Activated CD4-positive, alpha-beta T cell treated with anti-CD3 and anti-CD28 coated beads, Interleukin-2, amount 10 ng/mL, durations not matched to agents 24 days and 14 days (primary cell): ENCODE data around the gene APH1B. TPM values are rescaled to one million over a fixed set of nuclear protein-coding genes. Genes with fewer than 3 reads are reported as not detected.
"Not testable (repeated sequence)": the region's sequence is repeated elsewhere in the genome, so short reads cannot be mapped to it uniquely, and the experiment has no call there.

Experiments used
- DNase-seq: peaks from one replicate; pipeline ENCODE4 v3.0.0; 2022
- H3K27ac Mint-ChIP-seq: one replicate; pipeline ENCODE4 v1.8.0; 2022; ENCODE audit warnings: mild to moderate bottlenecking, mixed read lengths
- H3K27me3 Mint-ChIP-seq: one replicate; pipeline ENCODE4 v1.8.0; 2022; ENCODE audit warnings: mixed read lengths
- H3K36me3 Mint-ChIP-seq: one replicate; pipeline ENCODE4 v1.8.0; 2022; ENCODE audit warnings: low read depth, mild to moderate bottlenecking, mixed read lengths
- H3K4me1 Mint-ChIP-seq: one replicate; pipeline ENCODE4 v1.8.0; 2021; ENCODE audit warnings: mixed read lengths
- H3K4me3 Mint-ChIP-seq: one replicate; pipeline ENCODE4 v1.8.0; 2022; ENCODE audit warnings: mild to moderate bottlenecking, moderate library complexity, mixed read lengths
- H3K9me3 Mint-ChIP-seq: one replicate; pipeline ENCODE4 v1.8.0; 2021; ENCODE audit warnings: mixed read lengths
- intact Hi-C: fragments of 100-400 bp; cut with micrococcal nuclease; formaldehyde crosslinking; loops from one replicate; pipeline ENCODE4 v1.15.1; 2023
- total RNA-seq: library from RNA; stranded (reverse); gene quantifications from 2 replicates; pipeline ENCODE4 v1.2.3, GENCODE V29; 2022

APH1B gene
- total RNA-seq, 1 donor from 2014 or later, result 3.8 TPM

DNA sequence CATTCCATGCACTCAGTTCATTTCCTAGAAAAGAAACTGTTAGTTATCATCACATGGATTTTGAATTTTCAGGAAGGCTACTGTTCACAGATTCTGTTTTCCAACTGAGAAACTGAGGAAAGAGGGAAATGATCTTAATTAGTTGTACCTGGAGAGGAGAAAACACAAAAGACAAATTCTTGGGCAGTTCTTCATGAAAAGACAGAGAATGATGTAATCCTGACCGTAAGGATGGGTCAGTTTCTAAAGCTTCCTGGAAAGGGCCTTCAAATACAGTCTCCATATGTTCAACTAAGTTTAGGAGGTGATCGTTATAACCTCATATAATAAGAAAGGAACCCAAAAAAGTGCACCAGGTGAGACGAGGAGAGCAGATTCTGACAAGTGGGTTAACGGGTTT lies 59.6 kb downstream of the APH1B start:
- H3K36me3 Mint-ChIP-seq, result no peaks in the 10 kb centered on the region
- H3K9me3 Mint-ChIP-seq, result no peaks in the 10 kb centered on the region
- H3K4me3 Mint-ChIP-seq, result no peak overlapping the region
- H3K27me3 Mint-ChIP-seq, result peaks cover 5% of the 10 kb centered on the region
- no peaks in the 10 kb centered on the region for H3K4me1 Mint-ChIP-seq
- no peak for DNase-seq
- H3K27ac Mint-ChIP-seq, result no peak overlapping the region
- intact Hi-C loops, result no loop called here

DNA sequence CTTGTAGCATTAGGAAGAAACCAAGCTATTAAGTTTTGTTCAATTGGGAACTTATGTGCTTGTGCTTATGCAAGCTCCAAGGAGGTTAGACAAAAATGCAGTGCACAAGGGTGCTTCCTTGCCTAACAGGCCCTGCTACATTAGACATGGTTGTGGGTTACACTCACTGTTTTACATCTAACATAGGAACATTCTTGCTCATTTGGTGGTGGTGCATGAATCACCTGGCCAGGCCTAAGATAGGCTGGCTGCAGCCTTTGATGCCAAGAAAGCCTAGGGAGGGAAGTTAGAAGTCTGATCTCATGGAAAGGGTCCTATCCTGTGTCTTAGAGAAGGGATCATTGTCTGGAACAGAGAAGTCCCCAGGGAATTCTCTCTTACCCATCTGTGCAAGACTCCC lies 60.8 kb downstream of the APH1B start:
- Mint-ChIP-seq H3K4me1 (no peaks in the 10 kb centered on the region), H3K27me3 (peaks cover 3% of the 10 kb centered on the region), H3K36me3 (no peaks in the 10 kb centered on the region), H3K27ac (no peak overlapping the region), H3K4me3 (no peak overlapping the region), H3K9me3 (no peaks in the 10 kb centered on the region)
- no peak for DNase-seq
- intact Hi-C loops, result no loop called here

- Mint-ChIP-seq H3K27me3 (peaks cover 11% of the 10 kb centered on the region), H3K9me3 (no peaks in the 10 kb centered on the region), H3K27ac (no peak overlapping the region), H3K4me1 (no peaks in the 10 kb centered on the region), H3K4me3 (no peak overlapping the region), H3K36me3 (no peaks in the 10 kb centered on the region)
- no peak for DNase-seq
- intact Hi-C loops, result no loop called here
Observed at GRCh38 chr15:63339006-63339766, 61.8 kb downstream of the APH1B start.

- H3K9me3 Mint-ChIP-seq, result no peaks in the 10 kb centered on the region
- no peak overlapping the region for H3K4me3 Mint-ChIP-seq
- no peak overlapping the region for H3K27ac Mint-ChIP-seq
- H3K4me1 Mint-ChIP-seq, result peaks cover 1% of the 10 kb centered on the region
- H3K36me3 Mint-ChIP-seq, result no peaks in the 10 kb centered on the region
- no peak for DNase-seq
- H3K27me3 Mint-ChIP-seq, result peaks cover 13% of the 10 kb centered on the region
- intact Hi-C loops, result no loop called here
Observed at GRCh38 chr15:63339836-63340235, 62.4 kb downstream of the APH1B start.

GRCh38 chr15:63340353-63340752 lies 62.9 kb downstream of the APH1B start:
- Mint-ChIP-seq H3K9me3 (no peaks in the 10 kb centered on the region), H3K27ac (no peak overlapping the region), H3K4me3 (no peak overlapping the region), H3K36me3 (no peaks in the 10 kb centered on the region), H3K27me3 (peaks cover 15% of the 10 kb centered on the region), H3K4me1 (peaks cover 4% of the 10 kb centered on the region)
- DNase-seq, result no peak
- intact Hi-C loops, result no loop called here

- peaks cover 4% of the 10 kb centered on the region for H3K4me1 Mint-ChIP-seq
- H3K27ac Mint-ChIP-seq, result no peak overlapping the region
- peaks cover 15% of the 10 kb centered on the region for H3K27me3 Mint-ChIP-seq
- no peaks in the 10 kb centered on the region for H3K9me3 Mint-ChIP-seq
- H3K4me3 Mint-ChIP-seq, result no peak overlapping the region
- no peak for DNase-seq
- intact Hi-C loops, result no loop called here
- no peaks in the 10 kb centered on the region for H3K36me3 Mint-ChIP-seq
Observed at GRCh38 chr15:63340878-63341277, 63.5 kb downstream of the APH1B start.

GRCh38 chr15:63341898-63342297 lies 64.5 kb downstream of the APH1B start:
- H3K27me3 Mint-ChIP-seq, result peaks cover 15% of the 10 kb centered on the region

GRCh38 chr15:63342996-63343562 lies 65.7 kb downstream of the APH1B start:
- H3K4me1 Mint-ChIP-seq, H3K27ac Mint-ChIP-seq, H3K4me3 Mint-ChIP-seq, H3K9me3 Mint-ChIP-seq, H3K36me3 Mint-ChIP-seq, intact Hi-C loops, DNase-seq: not testable (repeated sequence)
- peaks cover 15% of the 10 kb centered on the region for H3K27me3 Mint-ChIP-seq

More at GRCh38 chr15:63341898-63342297, 64.5 kb downstream of the APH1B start:
- H3K36me3 Mint-ChIP-seq, result no peaks in the 10 kb centered on the region
- no peaks in the 10 kb centered on the region for H3K9me3 Mint-ChIP-seq
- H3K4me1 Mint-ChIP-seq, result peaks cover 4% of the 10 kb centered on the region
- no peak overlapping the region for H3K4me3 Mint-ChIP-seq
- no peak for DNase-seq
- no peak overlapping the region for H3K27ac Mint-ChIP-seq
- intact Hi-C loops, result no loop called here

DNA sequence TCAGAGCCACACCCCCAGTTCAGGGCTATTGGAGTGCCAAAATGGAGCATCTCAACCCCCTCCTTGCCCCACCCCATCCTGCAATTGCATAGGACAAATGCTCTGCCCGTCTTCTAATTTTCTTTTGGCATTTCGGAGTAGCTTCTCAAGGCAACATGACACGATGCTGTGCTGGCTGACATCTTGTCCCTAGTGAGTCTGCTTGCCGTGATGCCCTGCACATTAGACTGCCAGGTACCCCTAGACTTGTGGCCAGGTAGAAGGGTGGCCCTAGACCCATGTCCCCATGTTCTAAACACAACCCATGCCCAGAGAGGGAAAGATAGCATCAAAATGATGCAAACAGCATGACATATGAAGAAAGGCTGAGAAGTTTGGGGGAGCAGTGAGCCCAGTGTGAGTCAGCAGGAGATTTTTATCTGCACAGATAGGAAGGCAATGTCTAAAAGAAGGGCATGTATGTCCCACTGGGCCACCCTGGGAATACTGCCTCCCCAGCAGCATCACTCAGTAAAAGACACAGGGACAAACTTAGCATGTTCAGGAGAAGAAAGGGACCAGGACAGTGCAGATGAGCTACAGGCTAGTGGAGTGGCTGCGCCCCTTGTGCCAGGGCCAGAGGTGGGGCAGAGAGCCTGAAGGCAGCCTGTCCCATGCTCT lies 67.5 kb downstream of the APH1B start:
- no peaks in the 10 kb centered on the region for H3K36me3 Mint-ChIP-seq
- H3K27ac Mint-ChIP-seq, result no peak overlapping the region
- intact Hi-C loops, result no loop called here
- H3K27me3 Mint-ChIP-seq, result peaks cover 15% of the 10 kb centered on the region
- no peaks in the 10 kb centered on the region for H3K9me3 Mint-ChIP-seq
- H3K4me3 Mint-ChIP-seq, result no peak overlapping the region
- DNase-seq, result no peak
- peaks cover 4% of the 10 kb centered on the region for H3K4me1 Mint-ChIP-seq

DNA sequence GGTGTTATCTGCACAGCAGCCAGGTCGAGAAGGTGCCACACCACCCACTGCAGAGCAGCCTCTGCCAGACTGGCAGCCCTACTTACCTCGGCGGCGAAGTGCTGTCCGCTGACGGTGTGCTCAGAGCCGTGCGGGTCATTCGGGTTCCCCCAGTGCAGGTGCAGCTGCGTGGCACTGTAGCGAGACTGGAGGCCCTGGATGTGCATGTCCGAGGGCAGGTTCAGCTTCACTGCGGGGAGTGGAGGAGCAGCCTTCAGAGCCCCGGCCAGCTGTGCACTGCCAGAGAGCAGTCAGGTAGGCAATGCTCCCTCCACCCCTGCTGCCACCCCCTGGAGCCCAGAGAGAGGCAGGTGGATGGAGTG lies 68.0 kb downstream of the APH1B start:
- Mint-ChIP-seq H3K4me3 (no peak overlapping the region), H3K4me1 (peaks cover 4% of the 10 kb centered on the region), H3K9me3 (no peaks in the 10 kb centered on the region), H3K36me3 (no peaks in the 10 kb centered on the region), H3K27me3 (peaks cover 15% of the 10 kb centered on the region), H3K27ac (no peak overlapping the region)
- intact Hi-C loops, result no loop called here
- DNase-seq, result no peak

GRCh38 chr15:63347074-63347857 lies 69.9 kb downstream of the APH1B start:
- DNase-seq, result no peak
- Mint-ChIP-seq H3K4me3 (no peak overlapping the region), H3K27ac (no peak overlapping the region), H3K4me1 (peaks cover 4% of the 10 kb centered on the region), H3K9me3 (no peaks in the 10 kb centered on the region), H3K27me3 (peaks cover 16% of the 10 kb centered on the region), H3K36me3 (no peaks in the 10 kb centered on the region)
- intact Hi-C loops, result no loop called here

GRCh38 chr15:63348392-63348791 lies 71.0 kb downstream of the APH1B start:
- Mint-ChIP-seq H3K4me3 (no peak overlapping the region), H3K27ac (no peak overlapping the region), H3K4me1 (peaks cover 4% of the 10 kb centered on the region), H3K27me3 (peaks cover 16% of the 10 kb centered on the region), H3K9me3 (no peaks in the 10 kb centered on the region), H3K36me3 (no peaks in the 10 kb centered on the region)
- no peak for DNase-seq
- intact Hi-C loops, result no loop called here

GRCh38 chr15:63349156-63349555 lies 71.8 kb downstream of the APH1B start:
- Mint-ChIP-seq H3K9me3 (no peaks in the 10 kb centered on the region), H3K27me3 (peaks cover 11% of the 10 kb centered on the region), H3K4me3 (no peak overlapping the region), H3K36me3 (no peaks in the 10 kb centered on the region), H3K4me1 (peaks cover 4% of the 10 kb centered on the region), H3K27ac (no peak overlapping the region)
- DNase-seq, result no peak
- intact Hi-C loops, result no loop called here

DNA sequence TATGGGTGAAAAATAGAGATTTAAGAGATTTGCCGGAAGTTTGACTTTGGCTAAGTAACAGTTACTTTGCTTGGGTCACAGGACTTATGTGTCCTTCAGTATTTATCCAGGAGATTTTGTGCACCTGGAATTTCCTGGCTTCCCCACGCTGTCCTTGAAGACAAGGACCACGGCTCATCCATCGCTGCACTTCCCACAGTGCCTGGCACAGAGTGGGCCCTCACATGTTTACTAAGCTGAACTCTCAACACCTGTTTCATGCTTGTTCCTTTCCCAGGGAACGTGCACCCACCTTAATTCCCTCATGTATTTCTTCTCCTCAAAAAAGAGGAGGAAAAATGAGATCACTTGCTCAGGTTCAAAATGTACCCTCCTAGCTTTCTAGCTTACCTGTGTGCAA lies 72.2 kb downstream of the APH1B start:
- DNase-seq, result no peak
- intact Hi-C loops, result no loop called here
- Mint-ChIP-seq H3K27ac (no peak overlapping the region), H3K36me3 (no peaks in the 10 kb centered on the region), H3K4me1 (peaks cover 4% of the 10 kb centered on the region), H3K4me3 (no peak overlapping the region), H3K27me3 (peaks cover 11% of the 10 kb centered on the region), H3K9me3 (no peaks in the 10 kb centered on the region)
